ENCODE results near the gene RNF167.

GRCh38 chr17:4938069-4938491 lies 2.0 kb upstream of the RNF167 start:
- TF ChIP-seq CTCF (IDR thresholded peaks at IDR 0.05) (no peak), POLR2A (IDR thresholded peaks at IDR 0.05) (no peak)
